Measurements from ENCODE around the gene IGSF9B. TPM values are rescaled to one million over a fixed set of nuclear protein-coding genes. Genes with fewer than 3 reads are reported as not detected.

Gene IGSF9B
- total RNA-seq, 4 donors from 2014 or later: 2.1 to 5.1 (median 2.8) TPM

- TF ChIP-seq POLR2A (IDR thresholded peaks at IDR 0.05) (no peak), EP300 (IDR thresholded peaks at IDR 0.05) (no peak), CTCF (IDR thresholded peaks at IDR 0.05) (no peak)
- peaks cover 0 to 31% (median 3%) of the 10 kb centered on the region in 4 donors for H3K4me1 ChIP-seq
- 57% methylated on average over 11 of the region's 11 CpGs for WGBS, 2 donors
- no peaks in the 10 kb centered on the region for H3K9me3 ChIP-seq
- no peak overlapping the region for H3K4me3 ChIP-seq
- no peak overlapping the region for H3K27ac ChIP-seq
- no peaks in the 10 kb centered on the region for H3K36me3 ChIP-seq
- peaks cover 0 to 35% of the 10 kb centered on the region in 2 donors for H3K27me3 ChIP-seq
- DNase-seq (ENCODE audit: low spot score in 2 of 2): no peak
Measured at GRCh38 chr11:133969112-133969511, 12.3 kb upstream of the IGSF9B start.

GRCh38 chr11:133968300-133968699 lies 11.5 kb upstream of the IGSF9B start:
- Histone ChIP-seq H3K36me3 (no peaks in the 10 kb centered on the region), H3K27ac (no peak overlapping the region), H3K4me1 (peaks cover 0 to 31% (median 3%) of the 10 kb centered on the region in 4 donors), H3K27me3 (peaks cover 0 to 34% of the 10 kb centered on the region in 2 donors), H3K9me3 (no peaks in the 10 kb centered on the region), H3K4me3 (no peak overlapping the region)
- 61 to 100% methylated on average over 1 to 5 of the region's 6 CpGs for WGBS, 2 donors
- DNase-seq (ENCODE audit: low spot score in 2 of 2): no peak
- no peak for TF ChIP-seq CTCF (IDR thresholded peaks at IDR 0.05)
- no peak for TF ChIP-seq EP300 (IDR thresholded peaks at IDR 0.05)
- TF ChIP-seq POLR2A (IDR thresholded peaks at IDR 0.05): no peak

GRCh38 chr11:133967599-133968238 lies 11.0 kb upstream of the IGSF9B start:
- H3K27ac ChIP-seq: peak overlapping the region in 1 of 4 donors; percentile 4
- peaks cover 0 to 31% (median 3%) of the 10 kb centered on the region in 4 donors for H3K4me1 ChIP-seq
- H3K4me3 ChIP-seq: peak overlapping the region in 1 of 4 donors; percentile 14
- no peak for DNase-seq (ENCODE audit: low spot score in 2 of 2)
- no peaks in the 10 kb centered on the region for H3K36me3 ChIP-seq
- H3K27me3 ChIP-seq: peaks cover 0 to 34% of the 10 kb centered on the region in 2 donors
- no peaks in the 10 kb centered on the region for H3K9me3 ChIP-seq
- TF ChIP-seq POLR2A (IDR thresholded peaks at IDR 0.05): no peak
- TF ChIP-seq CTCF (IDR thresholded peaks at IDR 0.05): no peak
- TF ChIP-seq EP300 (IDR thresholded peaks at IDR 0.05): no peak
- 76 to 81% methylated on average over 28 of the region's 28 CpGs for whole genome bisulfite sequencing, 2 donors

GRCh38 chr11:133966921-133967598 lies 10.3 kb upstream of the IGSF9B start:
- DNase-seq (ENCODE audit: low spot score in 2 of 2): no peak
- peak overlapping the region in 1 of 4 donors; percentile 14 for H3K4me3 ChIP-seq

More at GRCh38 chr11:133966921-133967598, 10.3 kb upstream of the IGSF9B start:
- Histone ChIP-seq H3K36me3 (no peaks in the 10 kb centered on the region), H3K27me3 (peaks cover 0 to 34% of the 10 kb centered on the region in 2 donors), H3K9me3 (no peaks in the 10 kb centered on the region), H3K4me1 (peaks cover 0 to 31% (median 3%) of the 10 kb centered on the region in 4 donors), H3K27ac (peak overlapping the region in 1 of 4 donors; percentile 4)
- peak in 3 of 5 experiments; percentile 34 to 37 (median 36) for TF ChIP-seq CTCF (IDR thresholded peaks at IDR 0.05)
- no peak for TF ChIP-seq POLR2A (IDR thresholded peaks at IDR 0.05)
- WGBS, 2 donors: 35 to 49% methylated on average over 23 to 30 of the region's 43 CpGs
